ENCODE results near the gene SH3TC1. TPM values are rescaled to one million over a fixed set of nuclear protein-coding genes. Genes with fewer than 3 reads are reported as not detected.

SH3TC1 gene
- polyA plus RNA-seq, 1 donor (not counting 4 experiments of a cell fraction or from before 2014, with no cell fraction given): 12.3 TPM

GRCh38 chr4:8285976-8286718 lies 87.1 kb downstream of the SH3TC1 start:
- no peak for DNase-seq (ENCODE audit: low read depth, low spot score)
- Histone ChIP-seq H3K36me3 (ENCODE audit: control insufficient read depth in 2 of 2, extremely low read depth in 1 of 2, insufficient read depth in 2 of 2, low read length in 2 of 2) (no peaks in the 10 kb centered on the region), H3K27ac (ENCODE audit: control insufficient read depth, insufficient read depth, low read length) (no peak overlapping the region), H2AFZ (ENCODE audit: control insufficient read depth, low read length) (no peak overlapping the region), H3K79me2 (ENCODE audit: control insufficient read depth, insufficient read depth, low read length) (no peaks in the 10 kb centered on the region), H4K20me1 (ENCODE audit: control insufficient read depth, extremely low read depth, insufficient read depth, low read length) (no peaks in the 10 kb centered on the region), H3K4me2 (ENCODE audit: control insufficient read depth, extremely low read depth, insufficient read depth, low read depth, low read length) (no peak overlapping the region), H3K27me3 (ENCODE audit: control insufficient read depth, extremely low read depth, insufficient read depth, low read length) (peaks cover 20% of the 10 kb centered on the region), H3K9me3 (ENCODE audit: control insufficient read depth, low read depth, low read length) (no peaks in the 10 kb centered on the region), H3K4me3 (ENCODE audit: control insufficient read depth in 2 of 3, extremely low read depth in 1 of 3, insufficient read depth in 2 of 3, low read depth in 1 of 3, low read length in 3 of 3) (no peak overlapping the region), H3K4me1 (ENCODE audit: control insufficient read depth, extremely low read depth, insufficient read depth, low read length) (no peaks in the 10 kb centered on the region), H3K9me1 (ENCODE audit: control insufficient read depth, extremely low read depth, insufficient read depth, low read length) (no peaks in the 10 kb centered on the region), H3K9ac (ENCODE audit: control insufficient read depth, extremely low read depth, insufficient read depth, low read length) (no peak overlapping the region)
- TF ChIP-seq CTCF (optimal IDR thresholded peaks at IDR 0.05 in 1 of 3, IDR thresholded peaks at IDR 0.05 in 1 of 3, conservative IDR thresholded peaks at IDR 0.05 in 1 of 3; ENCODE audit: extremely low read depth in 1 of 3, insufficient read depth in 2 of 3, low read length in 3 of 3) (no peak), EZH2 (IDR thresholded peaks at IDR 0.05; ENCODE audit: low read length) (no peak)
- FAIRE-seq: no peak
- dilution Hi-C loops (cut with MboI; ENCODE audit: extremely low pct_ligation_motif_present, low sequenced_read_pairs): no loop called here

- Histone ChIP-seq H3K79me2 (ENCODE audit: control insufficient read depth, insufficient read depth, low read length) (no peaks in the 10 kb centered on the region), H2AFZ (ENCODE audit: control insufficient read depth, low read length) (no peak overlapping the region), H3K9me1 (ENCODE audit: control insufficient read depth, extremely low read depth, insufficient read depth, low read length) (no peaks in the 10 kb centered on the region), H3K9ac (ENCODE audit: control insufficient read depth, extremely low read depth, insufficient read depth, low read length) (no peak overlapping the region), H3K4me3 (ENCODE audit: control insufficient read depth in 2 of 3, extremely low read depth in 1 of 3, insufficient read depth in 2 of 3, low read depth in 1 of 3, low read length in 3 of 3) (no peak overlapping the region), H3K9me3 (ENCODE audit: control insufficient read depth, low read depth, low read length) (no peaks in the 10 kb centered on the region), H3K4me2 (ENCODE audit: control insufficient read depth, extremely low read depth, insufficient read depth, low read depth, low read length) (no peak overlapping the region), H4K20me1 (ENCODE audit: control insufficient read depth, extremely low read depth, insufficient read depth, low read length) (no peaks in the 10 kb centered on the region), H3K4me1 (ENCODE audit: control insufficient read depth, extremely low read depth, insufficient read depth, low read length) (no peaks in the 10 kb centered on the region), H3K27me3 (ENCODE audit: control insufficient read depth, extremely low read depth, insufficient read depth, low read length) (peaks cover 24% of the 10 kb centered on the region), H3K36me3 (ENCODE audit: control insufficient read depth in 2 of 2, extremely low read depth in 1 of 2, insufficient read depth in 2 of 2, low read length in 2 of 2) (no peaks in the 10 kb centered on the region), H3K27ac (ENCODE audit: control insufficient read depth, insufficient read depth, low read length) (no peak overlapping the region)
- DNase-seq (ENCODE audit: low read depth, low spot score) (no peak), FAIRE-seq (no peak)
- dilution Hi-C loops (cut with MboI; ENCODE audit: extremely low pct_ligation_motif_present, low sequenced_read_pairs): no loop called here
- TF ChIP-seq CTCF (optimal IDR thresholded peaks at IDR 0.05 in 1 of 3, IDR thresholded peaks at IDR 0.05 in 1 of 3, conservative IDR thresholded peaks at IDR 0.05 in 1 of 3; ENCODE audit: extremely low read depth in 1 of 3, insufficient read depth in 2 of 3, low read length in 3 of 3) (no peak), EZH2 (IDR thresholded peaks at IDR 0.05; ENCODE audit: low read length) (no peak)
These were observed 87.7 kb downstream of the SH3TC1 start for GRCh38 chr4:8286719-8287342.

All from keratinocyte (primary cell).